HG02870 (cell line): ENCODE results near the gene SVIL.
"Not testable (repeated sequence)": the region's sequence is repeated elsewhere in the genome, so short reads cannot be mapped to it uniquely, and the experiment has no call there.

Experiments used
- ATAC-seq: cut with Tn5 transposase; IDR thresholded peaks from one replicate; pipeline ENCODE4 v1.9.1; 2021; ENCODE audit warnings: mild to moderate bottlenecking, moderate library complexity; ENCODE audit not compliant: unreplicated experiment

The SVIL gene

DNA sequence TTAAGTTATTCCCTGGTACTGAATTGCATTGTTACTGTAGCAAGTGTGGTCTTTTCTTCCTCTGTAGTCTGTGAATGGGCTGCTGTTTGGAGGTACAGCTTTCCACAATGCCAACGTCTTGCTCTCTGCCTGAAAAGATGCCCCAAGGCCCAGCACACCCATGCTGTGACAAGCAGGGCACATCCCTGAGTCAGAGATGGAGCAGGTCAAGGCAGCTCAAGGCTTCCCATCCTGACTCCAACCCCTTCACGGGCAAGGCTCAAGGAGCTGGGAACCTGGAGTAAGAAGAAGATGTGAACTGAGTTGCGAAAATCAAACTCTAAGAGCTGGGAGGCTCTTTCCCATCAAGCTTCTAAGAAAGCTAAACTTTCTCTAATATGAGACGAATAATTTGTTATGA is 27.2 kb downstream of the SVIL start:
- ATAC-seq, result no peak

DNA sequence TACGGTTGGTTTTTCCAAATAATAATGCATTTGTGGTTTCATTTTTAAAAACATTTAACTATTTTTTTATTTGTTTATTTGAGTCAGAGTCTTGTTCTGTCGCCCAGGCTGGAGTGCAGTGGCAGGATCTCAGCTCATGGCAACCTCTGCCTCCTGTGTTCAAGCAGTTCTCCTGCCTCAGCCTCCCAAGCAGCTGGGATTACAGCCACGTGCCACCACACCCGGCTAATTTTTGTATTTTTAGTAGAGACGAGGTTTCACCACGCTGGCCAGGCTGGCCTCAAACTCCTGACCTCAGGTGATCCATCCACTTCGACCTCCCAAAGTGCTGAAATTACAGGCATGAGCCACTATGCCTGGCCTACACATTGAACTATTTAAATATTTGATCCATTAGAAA is 28.1 kb downstream of the SVIL start:
- ATAC-seq, result not testable (repeated sequence)

DNA sequence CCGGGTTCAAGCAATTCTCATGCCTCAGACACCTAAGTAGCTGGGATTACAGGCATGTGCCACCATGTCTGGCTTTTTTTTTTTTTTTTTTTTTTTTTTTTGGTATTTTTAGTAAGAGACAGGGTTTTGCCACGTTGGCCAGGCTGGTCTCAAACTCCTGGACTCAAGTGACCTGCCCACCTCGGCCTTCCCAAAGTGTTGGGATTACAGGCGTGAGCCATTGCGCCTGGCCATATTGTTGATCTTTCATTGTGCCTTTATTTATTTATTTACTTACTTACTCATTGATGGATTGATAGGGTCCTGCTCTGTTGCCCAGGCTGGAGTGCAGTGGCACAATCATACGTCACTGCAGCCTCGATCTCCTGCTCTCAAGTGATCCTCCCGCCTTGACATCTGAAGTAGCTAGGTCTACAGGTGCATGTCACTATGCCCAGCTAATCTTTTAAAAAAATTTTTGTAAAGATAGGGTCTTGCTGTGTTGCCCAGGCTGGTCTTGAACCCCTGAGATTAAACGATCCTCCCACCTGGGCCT is 30.4 kb downstream of the SVIL start:
- no peak for ATAC-seq

DNA sequence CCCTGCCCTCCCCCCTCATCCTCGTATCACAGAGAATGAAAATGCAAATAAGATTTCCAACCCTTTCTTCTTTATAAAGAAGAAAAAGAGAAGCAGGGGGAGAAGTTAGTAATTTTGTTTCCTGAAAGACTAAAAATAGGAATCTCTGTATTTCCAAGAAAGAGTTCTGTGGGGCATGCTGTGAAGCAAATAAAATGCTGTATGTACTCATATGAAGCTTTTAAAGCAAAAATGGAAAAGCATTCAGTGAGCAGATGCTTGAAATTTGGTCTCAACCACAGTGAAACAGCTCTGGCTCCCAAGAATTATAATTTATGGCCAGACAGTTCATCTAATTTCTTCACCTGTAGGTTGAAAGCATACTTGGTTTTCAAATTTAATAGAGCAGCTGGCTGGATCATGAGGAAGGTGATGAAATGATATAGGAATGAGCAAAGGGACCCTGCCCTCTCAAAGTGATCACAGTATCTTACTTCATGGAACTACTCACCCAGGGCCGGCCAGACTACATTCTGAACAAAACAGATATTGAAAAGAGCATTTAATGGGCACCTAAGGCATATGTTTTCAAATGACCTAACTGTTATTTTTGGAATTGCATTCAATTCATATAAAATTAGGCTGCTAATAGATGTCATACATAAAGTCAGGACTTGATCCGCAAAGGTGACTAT is 31.4 kb downstream of the SVIL start:
- ATAC-seq, result no peak

DNA sequence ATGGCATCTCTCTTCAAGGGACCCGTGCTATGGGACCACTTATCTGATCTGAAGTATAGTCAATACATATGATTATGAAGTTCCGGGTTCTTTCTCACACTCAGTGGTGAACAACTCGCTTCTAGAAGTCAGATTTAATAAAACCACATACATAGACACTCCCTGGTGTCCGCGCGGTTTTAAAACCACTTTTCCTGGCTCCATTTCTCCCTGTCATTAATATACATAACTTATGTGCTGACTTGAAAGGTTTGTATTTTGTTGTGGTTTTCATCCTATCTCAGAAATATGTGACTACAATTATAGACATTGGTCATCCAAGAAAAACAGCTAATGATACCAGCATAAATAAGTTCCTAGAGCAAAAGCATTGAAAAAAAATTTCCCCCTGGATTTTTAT is 34.0 kb downstream of the SVIL start:
- no peak for ATAC-seq

DNA sequence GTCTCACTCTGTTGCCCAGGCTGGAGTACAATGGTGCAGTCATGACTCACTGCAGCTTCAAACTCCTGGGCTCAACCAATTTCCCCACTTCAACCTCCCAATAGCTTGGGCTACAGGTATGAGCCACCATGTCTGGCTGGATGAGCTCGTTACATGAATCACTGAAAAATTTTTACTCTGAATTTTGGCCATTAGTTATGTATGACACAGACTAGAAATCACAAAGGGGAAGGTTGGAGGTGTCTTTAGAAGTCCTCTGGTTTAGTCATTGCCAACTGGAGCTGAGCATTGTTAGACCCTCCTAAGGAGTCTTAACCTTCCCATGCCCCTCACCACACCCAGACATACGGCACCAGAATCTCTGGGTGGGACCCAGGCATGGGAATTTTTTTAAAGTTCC is 34.7 kb downstream of the SVIL start:
- ATAC-seq, result no peak

DNA sequence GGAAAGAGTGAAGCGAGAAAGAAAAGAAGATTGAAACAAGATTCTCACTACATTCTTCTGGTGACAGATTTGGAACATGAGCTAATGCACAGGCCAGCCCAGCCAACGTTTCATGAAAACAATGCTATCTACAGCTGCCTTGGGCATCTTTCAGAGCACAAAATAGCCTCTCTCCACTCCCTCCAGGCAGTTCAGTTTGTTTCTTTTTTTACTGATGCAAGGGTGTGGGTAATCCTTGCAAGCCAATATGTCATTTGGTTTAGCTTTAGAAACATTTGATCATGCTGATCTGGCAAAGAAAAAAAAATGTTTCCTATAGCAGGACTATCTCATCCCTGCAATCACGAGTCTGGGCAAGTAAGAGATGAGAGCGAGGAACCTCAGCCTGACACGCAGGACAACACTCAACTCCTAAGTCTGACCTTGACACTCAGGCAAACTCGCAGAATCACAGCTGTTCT is 35.9 kb downstream of the SVIL start:
- ATAC-seq, result no peak

DNA sequence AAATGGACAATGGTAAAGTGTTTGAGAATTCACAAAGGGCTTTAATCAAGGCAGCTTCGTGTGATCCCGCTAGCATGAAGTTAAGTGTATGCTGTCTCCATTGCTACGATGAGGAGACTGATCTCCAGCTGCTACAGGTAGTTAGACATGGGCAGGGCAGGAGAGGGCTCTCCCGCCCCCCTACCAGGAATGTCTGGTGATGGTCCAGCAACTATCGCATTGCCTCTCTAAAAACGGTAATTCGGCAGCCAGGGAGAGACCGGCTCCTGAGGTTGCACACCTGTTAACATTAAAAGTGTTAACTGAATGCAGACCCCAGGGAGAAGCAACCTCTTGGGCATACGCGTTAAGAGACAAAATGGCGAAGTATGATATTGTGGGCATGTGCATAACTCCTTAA is 37.9 kb downstream of the SVIL start:
- no peak for ATAC-seq

DNA sequence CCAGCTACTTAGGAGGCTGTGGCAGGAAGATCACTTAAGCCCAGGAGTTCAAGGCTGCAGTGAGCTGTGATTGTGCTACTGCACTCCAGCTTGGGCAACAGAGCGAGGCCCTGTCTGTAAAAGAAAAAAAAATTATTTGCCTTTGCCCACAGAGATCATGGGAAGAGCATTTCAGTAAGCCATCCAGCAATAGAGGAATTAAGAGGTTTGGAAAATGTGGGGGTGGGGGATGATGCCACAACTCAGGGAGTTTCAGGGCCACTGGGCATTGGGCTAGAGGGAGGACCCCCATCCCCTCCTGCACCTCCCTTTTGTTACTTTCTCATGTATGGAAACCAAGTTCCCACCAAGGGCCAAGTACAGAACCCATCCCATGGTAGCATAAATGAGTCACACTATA is 38.4 kb downstream of the SVIL start:
- no peak for ATAC-seq

DNA sequence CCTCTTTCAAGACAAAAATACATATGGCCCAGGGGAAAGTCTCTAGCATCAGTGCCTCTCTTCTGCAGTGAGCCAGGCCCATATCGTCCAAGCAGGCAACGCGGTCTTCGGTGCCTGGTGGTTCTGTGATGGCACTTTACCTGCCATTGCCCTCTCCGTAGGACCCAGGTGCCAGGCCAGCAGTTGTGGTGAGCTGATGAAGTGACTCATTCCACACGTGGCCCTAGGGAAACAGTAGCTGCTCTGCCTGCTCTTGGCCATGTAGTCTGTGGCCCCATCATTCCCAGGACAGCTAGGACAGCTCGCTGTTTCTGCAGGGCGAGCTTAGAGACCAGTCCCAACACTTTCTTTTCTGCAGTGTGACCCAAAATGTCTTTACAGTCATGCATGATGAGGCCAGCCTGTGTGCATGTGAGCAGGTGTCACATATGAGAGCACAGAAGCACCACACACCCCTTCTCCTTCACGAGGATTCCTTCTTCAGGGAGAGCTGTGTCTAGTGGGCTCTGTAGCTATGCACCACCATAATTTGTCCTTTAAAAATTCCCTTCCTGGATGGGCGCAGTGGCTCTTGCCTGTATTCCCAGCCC is 39.0 kb downstream of the SVIL start:
- ATAC-seq, result no peak

DNA sequence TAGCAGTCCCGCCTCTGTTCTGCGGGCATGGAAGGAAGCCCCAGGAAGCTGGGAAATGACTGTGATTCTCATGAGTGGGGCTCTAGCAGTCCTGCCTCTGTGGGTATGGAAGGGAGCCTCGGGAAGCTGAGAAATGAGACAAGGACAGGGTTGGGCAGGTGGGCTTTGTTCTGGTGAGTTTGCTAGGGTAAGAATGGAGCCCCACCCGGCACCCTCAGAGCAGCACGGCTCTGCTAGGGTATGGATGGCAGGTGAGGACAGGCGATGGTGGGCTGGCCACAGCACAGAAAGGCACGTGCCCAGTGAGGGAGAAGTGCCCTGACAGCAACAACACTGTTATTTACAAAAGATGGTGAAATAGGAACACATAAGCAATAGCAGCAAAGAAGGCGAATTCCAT is 39.6 kb downstream of the SVIL start:
- no peak for ATAC-seq

DNA sequence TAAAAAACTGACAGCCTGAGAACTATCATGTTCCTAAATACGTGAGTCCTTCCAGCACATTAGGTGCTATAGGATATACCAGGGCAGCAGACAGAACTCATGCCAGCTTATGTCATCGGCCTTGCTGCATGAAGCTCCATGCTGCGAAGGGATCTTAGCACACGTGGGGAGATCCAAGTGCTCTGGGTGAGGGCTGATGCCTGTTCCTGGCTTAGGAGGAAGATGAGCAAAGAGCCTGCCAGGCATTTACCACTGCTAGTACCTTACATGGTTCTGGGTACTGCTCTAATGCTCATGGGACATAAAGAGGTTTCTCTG is 43.2 kb downstream of the SVIL start:
- no peak for ATAC-seq

DNA sequence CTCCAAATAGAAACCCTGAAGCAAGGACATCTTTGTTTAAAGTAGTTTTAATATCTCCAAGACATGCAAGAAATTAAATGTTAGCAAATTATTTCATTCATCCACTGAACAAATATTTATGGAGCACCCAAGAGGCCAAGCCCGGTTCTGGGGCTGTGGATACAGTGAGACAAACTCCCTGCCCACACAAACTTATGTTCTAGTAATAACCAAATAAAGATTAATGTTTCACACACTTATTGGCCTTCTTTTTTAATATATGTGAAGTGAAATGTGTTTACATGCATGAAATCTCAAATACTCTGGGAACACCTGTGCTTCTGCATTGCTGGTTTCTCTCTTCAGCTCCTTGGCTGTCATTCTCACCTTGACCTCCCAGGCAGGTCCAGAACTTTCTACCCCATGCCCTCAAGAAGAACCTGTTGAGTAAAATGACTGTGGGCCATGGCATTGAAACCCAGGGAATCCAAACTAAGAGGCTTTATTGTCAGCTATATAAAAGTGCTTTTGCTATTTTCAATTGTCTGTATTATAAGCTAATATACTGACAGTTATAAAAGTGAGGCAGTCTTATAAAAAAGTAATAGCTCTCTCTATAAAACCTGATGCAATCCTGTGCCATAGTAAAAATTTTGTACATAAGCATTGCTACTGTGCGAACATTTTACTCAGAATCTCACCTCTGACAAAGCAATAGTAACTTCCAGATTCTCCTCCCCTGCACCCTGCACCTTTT is 43.7 kb downstream of the SVIL start:
- ATAC-seq, result no peak

DNA sequence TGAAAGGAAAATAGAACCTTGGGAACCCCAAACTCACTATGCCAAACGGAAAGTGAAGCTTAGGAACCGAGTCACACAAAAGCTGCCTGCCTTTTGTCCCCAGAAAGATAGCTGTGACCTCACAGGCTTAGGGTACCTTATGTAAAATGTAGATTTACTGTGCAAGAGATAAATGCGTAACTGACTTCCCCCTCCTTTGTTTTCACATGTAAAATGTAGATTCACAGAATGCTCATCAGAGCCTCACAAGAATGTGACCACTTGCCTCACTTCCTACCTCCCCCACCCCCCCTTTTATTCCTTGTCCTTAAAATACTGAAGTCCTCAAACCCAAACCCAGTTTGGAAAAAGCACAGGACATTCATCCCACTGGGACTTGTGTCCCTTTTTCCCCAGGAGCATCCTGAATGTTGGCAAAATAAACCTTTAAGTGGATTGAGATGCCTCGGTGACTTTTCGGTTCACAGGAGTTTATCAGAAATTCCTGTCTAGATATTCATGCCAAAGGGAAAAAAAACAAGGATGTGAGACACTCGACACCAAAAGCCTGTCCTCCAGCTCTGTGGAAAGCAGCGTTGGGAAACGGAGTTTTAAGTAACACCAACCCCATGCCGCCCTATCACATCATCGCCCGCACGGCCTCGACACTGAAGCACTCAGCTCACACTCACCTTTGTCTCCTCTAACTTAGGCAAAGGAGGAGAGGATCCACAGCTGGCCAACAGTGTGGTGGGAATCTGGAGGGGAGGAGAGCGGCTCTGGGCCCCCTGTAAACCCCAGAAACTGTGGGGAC is 45.9 kb downstream of the SVIL start:
- ATAC-seq, result no peak

DNA sequence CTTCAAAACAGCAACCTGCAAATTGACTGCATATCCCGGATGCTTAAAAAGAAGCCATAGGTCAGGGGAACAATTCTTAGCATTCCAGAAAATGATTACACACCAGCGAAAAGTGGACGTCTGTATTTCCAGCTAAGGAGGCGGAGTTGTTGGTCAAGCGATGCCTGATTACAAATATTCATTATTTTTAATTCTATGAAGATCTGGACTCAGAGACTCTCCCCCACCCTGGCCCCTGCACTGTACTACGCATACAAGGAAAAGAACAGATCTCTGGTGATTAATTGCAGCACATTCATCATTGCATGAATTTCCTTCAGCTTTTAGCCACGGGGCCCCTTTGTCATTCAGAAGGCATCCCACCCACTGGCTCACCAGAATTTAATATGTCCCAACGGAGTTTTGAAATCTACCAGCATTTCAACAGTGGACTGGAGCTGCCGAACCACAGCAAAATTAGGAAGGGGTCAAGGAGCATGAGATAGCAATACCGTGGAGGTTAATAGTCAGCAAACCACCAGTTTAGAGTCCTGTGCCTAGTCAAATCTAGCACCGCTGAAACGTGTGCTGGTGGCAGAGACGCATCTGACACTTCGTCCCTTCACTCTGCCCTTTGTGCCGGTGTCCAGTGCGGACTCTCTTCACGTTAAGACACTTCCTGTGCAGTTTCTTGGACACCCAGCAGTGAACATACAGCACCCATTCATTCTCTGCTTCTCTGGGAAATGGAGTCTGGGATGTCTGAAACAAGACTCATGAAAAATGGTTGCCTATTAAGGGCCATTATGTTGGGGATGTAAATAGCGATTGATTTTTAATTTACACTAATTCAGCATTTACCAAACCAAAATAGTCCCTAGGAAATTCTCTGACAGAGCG is 46.8 kb downstream of the SVIL start:
- not testable (repeated sequence) for ATAC-seq

DNA sequence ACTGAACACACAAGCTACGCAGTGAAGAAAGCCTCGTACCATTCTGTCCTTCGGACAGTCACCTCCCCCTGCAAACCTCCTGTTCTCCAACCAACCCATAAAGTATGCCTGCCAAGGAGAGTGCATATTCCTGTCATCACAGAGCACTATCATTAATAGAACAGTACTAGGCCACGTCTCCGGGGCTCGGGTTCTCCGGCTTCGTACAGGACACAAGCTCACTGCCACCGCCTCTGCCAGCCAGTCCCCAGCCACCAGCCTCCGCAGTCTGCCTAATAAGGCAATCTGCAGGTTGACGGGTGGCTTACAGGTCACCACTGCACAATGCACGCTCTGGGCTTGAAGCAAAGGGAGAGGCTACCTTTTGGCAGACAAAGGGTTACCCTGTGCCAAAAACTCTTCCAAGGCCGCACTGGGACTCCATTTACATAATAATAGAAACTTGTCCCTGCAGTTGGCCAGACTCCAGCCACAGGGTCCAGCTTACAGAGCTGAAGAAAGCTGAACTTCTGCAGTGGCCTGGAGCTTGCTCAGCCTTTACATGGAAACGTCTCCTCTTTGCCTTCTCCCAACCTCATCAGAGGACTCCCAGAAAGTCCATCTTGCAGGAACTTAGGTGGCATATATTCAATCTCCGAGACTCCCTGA is 47.5 kb downstream of the SVIL start:
- ATAC-seq, result not testable (repeated sequence)

DNA sequence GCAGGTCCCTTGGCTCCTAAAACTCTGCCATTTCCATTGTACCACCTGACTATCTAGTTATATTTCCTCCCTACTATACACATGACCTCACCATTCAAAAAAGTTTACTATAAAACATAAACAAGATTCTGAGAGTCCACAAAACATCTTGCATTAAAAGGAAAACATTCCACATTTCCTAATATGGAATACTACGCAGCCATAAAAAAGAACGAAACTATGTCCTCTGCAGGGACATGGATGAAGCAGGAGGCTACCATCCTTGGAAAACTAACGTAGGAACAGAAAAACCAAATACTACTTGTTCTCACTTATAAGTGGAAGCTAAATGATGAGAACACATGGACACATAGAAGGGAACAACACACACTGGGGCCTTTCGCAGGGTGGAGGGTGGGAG is 48.3 kb downstream of the SVIL start:
- ATAC-seq, result no peak

DNA sequence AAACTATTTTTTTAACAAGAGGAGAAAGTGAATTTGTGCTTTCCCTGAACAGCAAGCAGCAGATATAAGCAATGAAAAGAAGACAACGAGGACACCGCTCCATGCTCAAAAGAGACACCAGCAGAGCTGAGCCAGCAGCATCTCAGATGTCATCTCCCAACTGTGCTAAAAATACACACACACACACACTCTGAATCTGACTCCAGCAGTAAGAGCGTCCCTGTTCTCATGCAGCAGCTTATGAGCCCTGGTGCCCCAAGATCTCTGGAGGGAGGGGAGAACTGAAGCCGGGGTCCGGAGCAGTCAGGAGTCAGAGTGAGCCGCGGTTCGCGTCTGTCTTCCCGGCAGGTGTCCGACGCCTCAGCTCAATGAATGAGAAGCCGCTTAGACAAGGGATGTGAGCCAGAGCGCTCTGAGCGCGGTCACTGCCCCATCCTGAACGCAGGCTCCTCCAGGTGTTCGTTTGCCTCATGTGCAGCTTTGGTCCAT is 49.2 kb downstream of the SVIL start:
- no peak for ATAC-seq

DNA sequence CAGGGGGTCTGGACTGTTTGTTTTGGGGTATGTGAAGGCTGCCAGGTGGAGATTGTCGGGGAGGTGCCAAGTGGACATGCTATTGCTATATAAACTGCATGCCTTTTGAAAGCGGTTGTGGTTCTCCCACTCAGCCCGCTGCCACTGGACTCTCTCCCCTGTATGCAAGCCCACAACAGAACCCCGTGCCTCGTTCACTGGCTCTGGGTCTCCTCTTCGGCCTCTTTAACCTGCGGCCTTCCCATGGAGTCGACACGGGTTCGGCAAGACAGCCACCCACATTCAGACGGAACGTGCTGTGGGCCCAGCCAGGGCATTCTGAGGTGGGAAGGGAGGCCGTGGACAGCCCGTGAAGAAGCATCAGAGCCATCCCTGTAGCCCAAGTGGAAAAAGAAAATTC is 50.3 kb downstream of the SVIL start:
- ATAC-seq, result no peak

DNA sequence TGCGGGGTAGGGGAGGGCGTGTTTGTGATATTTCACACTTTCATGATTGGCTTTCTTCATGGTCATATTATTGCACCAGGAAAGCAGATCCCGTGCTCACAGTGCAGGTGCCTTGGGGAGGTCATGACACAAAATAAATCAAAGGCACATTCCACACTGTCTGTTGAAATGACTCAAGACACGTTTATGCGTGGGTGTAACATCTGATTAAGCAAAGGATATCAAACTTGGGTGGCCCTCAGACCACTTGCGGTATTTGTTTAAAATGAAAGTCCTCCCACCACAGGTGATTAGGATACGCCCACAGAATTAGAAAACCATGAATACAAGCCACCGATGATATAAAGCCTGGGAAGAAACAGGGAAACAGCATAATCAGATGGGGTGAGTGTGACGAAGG is 51.1 kb downstream of the SVIL start:
- no peak for ATAC-seq
